Measurements from ENCODE around the gene NLGN1. TPM values are rescaled to one million over a fixed set of nuclear protein-coding genes. Genes with fewer than 3 reads are reported as not detected.
"Not testable (repeated sequence)": the region's sequence is repeated elsewhere in the genome, so short reads cannot be mapped to it uniquely, and the experiment has no call there.

The NLGN1 gene
- total RNA-seq, 4 donors from 2014 or later, result 21.6 to 50.7 (median 30.4) TPM

GRCh38 chr3:173380681-173381080, 16.9 kb upstream of the NLGN1 start:
- no peak for DNase-seq (ENCODE audit: low spot score in 2 of 2)
- WGBS, 2 donors, result 87 to 95% methylated on average over 3 of the region's 3 CpGs
- TF ChIP-seq EP300 (IDR thresholded peaks at IDR 0.05), result no peak

DNA sequence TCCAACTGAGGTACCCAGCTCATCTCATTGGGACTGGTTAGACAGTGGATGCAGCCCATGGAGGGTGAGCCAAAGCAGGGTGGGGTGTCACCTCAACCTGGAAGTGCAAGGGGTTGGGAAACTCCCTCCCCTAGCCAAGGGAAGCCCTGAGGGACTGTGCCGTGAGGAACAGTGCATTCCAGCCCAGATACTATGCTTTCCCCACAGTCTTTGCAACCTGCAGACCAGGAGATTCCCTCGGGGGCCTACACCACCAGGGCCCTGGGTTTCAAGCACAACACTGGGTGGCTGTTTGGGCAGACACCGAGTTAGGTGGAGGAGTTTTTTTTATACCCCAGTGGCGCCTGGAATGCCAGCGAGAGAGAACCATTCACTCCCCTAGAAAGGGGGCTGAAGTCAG, 15.6 kb upstream of the NLGN1 start:
- WGBS, 2 donors, result 89% methylated on average over 5 of the region's 5 CpGs
- not testable (repeated sequence) for H3K27ac ChIP-seq; H3K4me3 ChIP-seq; H3K36me3 ChIP-seq; H3K4me1 ChIP-seq; H3K27me3 ChIP-seq; DNase-seq (ENCODE audit: low spot score in 2 of 2)
- peaks cover 0 to 12% (median 0%) of the 10 kb centered on the region in 4 donors for H3K9me3 ChIP-seq

More at GRCh38 chr3:173380681-173381080, 16.9 kb upstream of the NLGN1 start:
- no peak overlapping the region for H3K4me3 ChIP-seq
- no peaks in the 10 kb centered on the region for H3K27me3 ChIP-seq
- H3K36me3 ChIP-seq, result no peaks in the 10 kb centered on the region
- peaks cover 0 to 3% (median 0%) of the 10 kb centered on the region in 4 donors for H3K9me3 ChIP-seq
- no peak overlapping the region for H3K27ac ChIP-seq
- no peaks in the 10 kb centered on the region for H3K4me1 ChIP-seq

- Histone ChIP-seq H3K36me3 (no peaks in the 10 kb centered on the region), H3K4me1 (peaks cover 0 to 16% (median 0%) of the 10 kb centered on the region in 4 donors), H3K9me3 (no peaks in the 10 kb centered on the region), H3K4me3 (peak overlapping the region; percentile 54 to 97 (median 68)), H3K27ac (peak overlapping the region; percentile 28 to 89 (median 82)), H3K27me3 (no peaks in the 10 kb centered on the region)
- TF ChIP-seq CTCF (IDR thresholded peaks at IDR 0.05), result no peak
- TF ChIP-seq EP300 (IDR thresholded peaks at IDR 0.05), result no peak
- no peak for TF ChIP-seq POLR2A (IDR thresholded peaks at IDR 0.05)
- DNase-seq (ENCODE audit: low spot score in 2 of 2), result no peak
- WGBS, 2 donors, result 1 to 2% methylated on average over 10 of the region's 10 CpGs
Observed at GRCh38 chr3:173395073-173395411, 2.5 kb upstream of the NLGN1 start.

GRCh38 chr3:173395412-173396181, 1.9 kb upstream of the NLGN1 start:
- no peaks in the 10 kb centered on the region for H3K9me3 ChIP-seq
- H3K4me1 ChIP-seq, result peaks cover 0 to 17% (median 0%) of the 10 kb centered on the region in 4 donors
- no peaks in the 10 kb centered on the region for H3K27me3 ChIP-seq
- H3K36me3 ChIP-seq, result no peaks in the 10 kb centered on the region
- peak overlapping the region; percentile 54 to 97 (median 68) for H3K4me3 ChIP-seq
- peak overlapping the region; percentile 28 to 89 (median 82) for H3K27ac ChIP-seq
- WGBS, 2 donors, result 0 to 2% methylated on average over 51 to 66 of the region's 71 CpGs
- TF ChIP-seq EP300 (IDR thresholded peaks at IDR 0.05) (peak; percentile 23 to 88), POLR2A (IDR thresholded peaks at IDR 0.05) (peak; percentile 55 to 81), CTCF (IDR thresholded peaks at IDR 0.05) (peak in 2 of 5 experiments; percentile 43 to 50)
- peak; percentile 72 to 79 for DNase-seq (ENCODE audit: low spot score in 2 of 2)

DNA sequence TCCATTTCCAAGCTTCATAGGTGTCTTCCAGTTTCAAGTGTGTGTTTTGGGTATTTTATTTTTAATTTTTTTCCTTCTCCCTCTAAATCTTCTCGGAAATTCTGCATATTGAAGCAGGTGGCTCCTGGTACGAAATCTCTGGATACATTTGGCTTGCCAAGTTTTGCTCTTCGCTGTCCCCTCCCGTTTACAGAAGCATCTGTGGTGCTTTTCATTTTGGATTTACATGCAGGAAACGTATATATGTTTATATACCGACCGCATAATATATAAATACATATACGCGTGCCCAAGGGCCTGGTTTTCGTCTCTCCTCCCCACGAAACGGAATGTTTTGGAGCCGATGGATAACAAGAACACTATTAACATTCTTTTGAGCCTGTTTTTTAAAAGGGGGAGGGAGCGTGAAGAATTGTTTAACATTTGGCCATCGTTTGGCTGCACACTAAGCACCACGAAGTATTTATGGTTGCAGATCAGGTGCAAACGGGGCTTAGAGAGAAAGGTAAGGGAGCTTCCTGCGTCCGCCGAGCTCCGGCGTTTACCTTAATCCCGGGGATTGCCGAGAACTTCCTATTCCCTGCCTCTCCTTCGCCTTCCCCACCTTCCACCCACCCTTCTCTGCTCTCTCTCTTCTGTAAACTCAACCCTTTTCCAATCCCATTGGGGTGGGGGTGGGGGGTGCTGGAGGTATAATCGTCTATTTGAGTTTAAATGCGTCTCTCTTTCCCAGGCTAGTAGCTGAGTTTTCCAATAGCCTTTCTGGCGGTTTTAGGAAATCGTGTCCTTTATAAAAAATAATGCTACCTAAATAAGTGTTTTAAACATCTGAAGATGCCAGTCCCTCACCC, 1.1 kb upstream of the NLGN1 start:
- Histone ChIP-seq H3K36me3 (no peaks in the 10 kb centered on the region), H3K4me1 (peaks cover 0 to 17% (median 0%) of the 10 kb centered on the region in 4 donors), H3K27me3 (no peaks in the 10 kb centered on the region), H3K9me3 (no peaks in the 10 kb centered on the region), H3K4me3 (peak overlapping the region; percentile 54 to 97 (median 68)), H3K27ac (peak overlapping the region; percentile 28 to 89 (median 82))
- 0% methylated on average over 29 of the region's 29 CpGs for WGBS, 2 donors
- peak in 1 of 2 donors; percentile 6 for DNase-seq (ENCODE audit: low spot score in 2 of 2)
- no peak for TF ChIP-seq CTCF (IDR thresholded peaks at IDR 0.05)
- TF ChIP-seq POLR2A (IDR thresholded peaks at IDR 0.05), result no peak
- TF ChIP-seq EP300 (IDR thresholded peaks at IDR 0.05), result no peak

GRCh38 chr3:173398111-173398479, 551 bp downstream of the NLGN1 start:
- WGBS, 2 donors, result 6 to 7% methylated on average over 15 of the region's 15 CpGs
- H3K36me3 ChIP-seq, result no peaks in the 10 kb centered on the region
- H3K4me3 ChIP-seq, result peak overlapping the region; percentile 54 to 97 (median 68)
- H3K27me3 ChIP-seq, result no peaks in the 10 kb centered on the region
- DNase-seq (ENCODE audit: low spot score in 2 of 2), result peak in 1 of 2 donors; percentile 49
- H3K27ac ChIP-seq, result peak overlapping the region; percentile 62 to 86 (median 80)
- TF ChIP-seq POLR2A (IDR thresholded peaks at IDR 0.05) (no peak), EP300 (IDR thresholded peaks at IDR 0.05) (no peak)
- peaks cover 0 to 21% (median 0%) of the 10 kb centered on the region in 4 donors for H3K4me1 ChIP-seq
- H3K9me3 ChIP-seq, result no peaks in the 10 kb centered on the region
